ENCODE data around the gene SPATS2.

GRCh38 chr12:49365542-49365941 lies 1.7 kb upstream of the SPATS2 start:
- TF ChIP-seq EZH2 (IDR thresholded peaks at IDR 0.05), result no peak
- TF ChIP-seq POLR2AphosphoS5 (IDR thresholded peaks at IDR 0.05; ENCODE audit: borderline replicate concordance, low read depth, low read length), result no peak
- no peak for TF ChIP-seq FOXP2 (optimal IDR thresholded peaks at IDR 0.05; ENCODE audit: control extremely low read depth, extremely low read length, insufficient read depth)

All from SK-N-MC (cell line).